LNCAP (cell line): ENCODE data around the gene CAMK2G.

ENCODE experiments used
- CTCF ChIP-seq: fragments of 450-650 bp; IDR thresholded peaks from 2 replicates; pipeline ENCODE4 v1.5.1; 2017; ENCODE audit warnings: mild to moderate bottlenecking

Gene CAMK2G

GRCh38 chr10:73841526-73842285 is 32.6 kb downstream of the CAMK2G start:
- TF ChIP-seq CTCF: no peak

GRCh38 chr10:73841061-73841421 is 33.3 kb downstream of the CAMK2G start:
- TF ChIP-seq CTCF: no peak

GRCh38 chr10:73840403-73841060 is 33.8 kb downstream of the CAMK2G start:
- TF ChIP-seq CTCF: no peak

- TF ChIP-seq CTCF: no peak
These were observed 34.3 kb downstream of the CAMK2G start for GRCh38 chr10:73840056-73840402.

GRCh38 chr10:73839276-73839966 is 34.9 kb downstream of the CAMK2G start:
- TF ChIP-seq CTCF: no peak

GRCh38 chr10:73838827-73839226 is 35.5 kb downstream of the CAMK2G start:
- TF ChIP-seq CTCF: no peak

- no peak for TF ChIP-seq CTCF
These were observed 36.3 kb downstream of the CAMK2G start for GRCh38 chr10:73838008-73838567.
